Keratinocyte (primary cell): ENCODE results near the gene DPH2.

Experiments
- EZH2 ChIP-seq: IDR thresholded peaks from one replicate; pipeline ENCODE4 v1.6.1; 2012; ENCODE audit warnings: inconsistent platforms, mild to moderate bottlenecking, low read length, moderate library complexity
- TF ChIP-seq, protein P1 (sequence below), 3 experiments: IDR thresholded peaks in 1 of 3; conservative IDR thresholded peaks in 1 of 3; optimal IDR thresholded peaks in 1 of 3; 2 replicates in 2 of 3; 3 replicates in 1 of 3; pipeline versions ENCODE3 to v1.5.1; 2011; ENCODE audit warnings: low read length in 3 of 3, mild to moderate bottlenecking in 3 of 3, moderate library complexity in 2 of 3, control low read depth in 1 of 3, inconsistent platforms in 1 of 3; ENCODE audit not compliant: insufficient read depth in 2 of 3; ENCODE audit errors: extremely low read depth in 1 of 3

DNA sequence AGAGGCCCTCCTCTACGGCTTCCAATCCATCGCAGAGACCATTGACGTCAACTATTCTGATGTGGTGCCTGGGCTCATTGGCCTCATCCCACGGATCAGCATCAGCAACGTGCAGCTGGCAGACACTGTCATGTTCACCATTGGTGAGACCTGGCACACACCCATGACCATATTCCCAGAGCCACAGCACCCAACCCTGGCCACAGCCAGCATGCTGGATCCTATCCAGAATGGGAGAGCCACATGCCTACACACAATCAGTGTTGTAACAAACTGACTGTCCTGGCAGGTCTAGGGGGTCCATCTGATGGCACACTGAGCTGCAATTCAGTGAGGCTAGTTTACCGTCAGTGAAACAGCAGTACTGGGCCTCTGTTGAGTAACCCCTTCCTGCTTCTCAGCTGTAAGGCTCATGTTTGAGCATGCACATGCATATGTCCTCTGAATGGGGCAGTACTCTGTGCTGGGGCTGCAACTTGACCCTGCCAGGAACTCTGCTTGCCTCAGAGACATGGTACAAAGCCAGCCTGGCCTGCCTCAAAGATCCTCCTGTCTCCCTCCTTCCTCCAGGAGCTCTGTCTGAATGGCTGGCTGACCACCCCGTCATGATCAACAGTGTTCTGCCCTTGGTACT, 12.3 kb upstream of the DPH2 start:
- TF ChIP-seq, protein P1, sequence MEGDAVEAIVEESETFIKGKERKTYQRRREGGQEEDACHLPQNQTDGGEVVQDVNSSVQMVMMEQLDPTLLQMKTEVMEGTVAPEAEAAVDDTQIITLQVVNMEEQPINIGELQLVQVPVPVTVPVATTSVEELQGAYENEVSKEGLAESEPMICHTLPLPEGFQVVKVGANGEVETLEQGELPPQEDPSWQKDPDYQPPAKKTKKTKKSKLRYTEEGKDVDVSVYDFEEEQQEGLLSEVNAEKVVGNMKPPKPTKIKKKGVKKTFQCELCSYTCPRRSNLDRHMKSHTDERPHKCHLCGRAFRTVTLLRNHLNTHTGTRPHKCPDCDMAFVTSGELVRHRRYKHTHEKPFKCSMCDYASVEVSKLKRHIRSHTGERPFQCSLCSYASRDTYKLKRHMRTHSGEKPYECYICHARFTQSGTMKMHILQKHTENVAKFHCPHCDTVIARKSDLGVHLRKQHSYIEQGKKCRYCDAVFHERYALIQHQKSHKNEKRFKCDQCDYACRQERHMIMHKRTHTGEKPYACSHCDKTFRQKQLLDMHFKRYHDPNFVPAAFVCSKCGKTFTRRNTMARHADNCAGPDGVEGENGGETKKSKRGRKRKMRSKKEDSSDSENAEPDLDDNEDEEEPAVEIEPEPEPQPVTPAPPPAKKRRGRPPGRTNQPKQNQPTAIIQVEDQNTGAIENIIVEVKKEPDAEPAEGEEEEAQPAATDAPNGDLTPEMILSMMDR (optimal IDR thresholded peaks at IDR 0.05 in 1 of 3, IDR thresholded peaks at IDR 0.05 in 1 of 3, conservative IDR thresholded peaks at IDR 0.05 in 1 of 3; ENCODE audit: extremely low read depth in 1 of 3, insufficient read depth in 2 of 3, low read length in 3 of 3), result no peak
- TF ChIP-seq EZH2, result no peak
